ENCODE results near the gene NATD1. TPM values are rescaled to one million over a fixed set of nuclear protein-coding genes. Genes with fewer than 3 reads are reported as not detected.

The NATD1 gene
- polyA plus RNA-seq, 1 of the 3 experiments (the other 2 are of a cell fraction) = 3.9 TPM

GRCh38 chr17:21190078-21190477 is 63.1 kb downstream of the NATD1 start:
- DNase-seq = no peak
- no peak overlapping the region for H3K9ac ChIP-seq
- H3K4me3 ChIP-seq (ENCODE audit: low read depth in 2 of 2, low read length in 1 of 2) = no peak overlapping the region
- TF ChIP-seq JUND (IDR thresholded peaks at IDR 0.05) (no peak), GABPA (IDR thresholded peaks at IDR 0.05; ENCODE audit: low read depth) (no peak), ELF1 (IDR thresholded peaks at IDR 0.05) (no peak), NFIC (IDR thresholded peaks at IDR 0.05; ENCODE audit: borderline replicate concordance) (no peak), MAX (IDR thresholded peaks at IDR 0.05; ENCODE audit: low read depth) (no peak), FOXJ3 (CRISPR knock-in tag; IDR thresholded peaks at IDR 0.05) (no peak), USF1 (IDR thresholded peaks at IDR 0.05; ENCODE audit: borderline replicate concordance, low read depth) (no peak), TEAD4 (IDR thresholded peaks at IDR 0.05; ENCODE audit: borderline replicate concordance, insufficient read depth) (no peak), FOXM1 (IDR thresholded peaks at IDR 0.05; ENCODE audit: low read depth) (no peak), SMC3 (IDR thresholded peaks at IDR 0.05; ENCODE audit: low read depth, low read length) (no peak)
- TF ChIP-seq, protein P1, sequence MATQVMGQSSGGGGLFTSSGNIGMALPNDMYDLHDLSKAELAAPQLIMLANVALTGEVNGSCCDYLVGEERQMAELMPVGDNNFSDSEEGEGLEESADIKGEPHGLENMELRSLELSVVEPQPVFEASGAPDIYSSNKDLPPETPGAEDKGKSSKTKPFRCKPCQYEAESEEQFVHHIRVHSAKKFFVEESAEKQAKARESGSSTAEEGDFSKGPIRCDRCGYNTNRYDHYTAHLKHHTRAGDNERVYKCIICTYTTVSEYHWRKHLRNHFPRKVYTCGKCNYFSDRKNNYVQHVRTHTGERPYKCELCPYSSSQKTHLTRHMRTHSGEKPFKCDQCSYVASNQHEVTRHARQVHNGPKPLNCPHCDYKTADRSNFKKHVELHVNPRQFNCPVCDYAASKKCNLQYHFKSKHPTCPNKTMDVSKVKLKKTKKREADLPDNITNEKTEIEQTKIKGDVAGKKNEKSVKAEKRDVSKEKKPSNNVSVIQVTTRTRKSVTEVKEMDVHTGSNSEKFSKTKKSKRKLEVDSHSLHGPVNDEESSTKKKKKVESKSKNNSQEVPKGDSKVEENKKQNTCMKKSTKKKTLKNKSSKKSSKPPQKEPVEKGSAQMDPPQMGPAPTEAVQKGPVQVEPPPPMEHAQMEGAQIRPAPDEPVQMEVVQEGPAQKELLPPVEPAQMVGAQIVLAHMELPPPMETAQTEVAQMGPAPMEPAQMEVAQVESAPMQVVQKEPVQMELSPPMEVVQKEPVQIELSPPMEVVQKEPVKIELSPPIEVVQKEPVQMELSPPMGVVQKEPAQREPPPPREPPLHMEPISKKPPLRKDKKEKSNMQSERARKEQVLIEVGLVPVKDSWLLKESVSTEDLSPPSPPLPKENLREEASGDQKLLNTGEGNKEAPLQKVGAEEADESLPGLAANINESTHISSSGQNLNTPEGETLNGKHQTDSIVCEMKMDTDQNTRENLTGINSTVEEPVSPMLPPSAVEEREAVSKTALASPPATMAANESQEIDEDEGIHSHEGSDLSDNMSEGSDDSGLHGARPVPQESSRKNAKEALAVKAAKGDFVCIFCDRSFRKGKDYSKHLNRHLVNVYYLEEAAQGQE (IDR thresholded peaks at IDR 0.05; ENCODE audit: low read depth, low read length) = no peak
- TF ChIP-seq, protein P2, sequence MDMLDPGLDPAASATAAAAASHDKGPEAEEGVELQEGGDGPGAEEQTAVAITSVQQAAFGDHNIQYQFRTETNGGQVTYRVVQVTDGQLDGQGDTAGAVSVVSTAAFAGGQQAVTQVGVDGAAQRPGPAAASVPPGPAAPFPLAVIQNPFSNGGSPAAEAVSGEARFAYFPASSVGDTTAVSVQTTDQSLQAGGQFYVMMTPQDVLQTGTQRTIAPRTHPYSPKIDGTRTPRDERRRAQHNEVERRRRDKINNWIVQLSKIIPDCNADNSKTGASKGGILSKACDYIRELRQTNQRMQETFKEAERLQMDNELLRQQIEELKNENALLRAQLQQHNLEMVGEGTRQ (IDR thresholded peaks at IDR 0.05; ENCODE audit: borderline replicate concordance, low read depth, low read length) = no peak
- ChIA-PET CTCF (interaction anchor here (1.7 to 3.0 kb wide), 2 partner anchors 61 to 71 kb away, joined by 7 to 17 read pairs; no protein-coding TSS in a partner anchor), POLR2A (no interaction called here)
- no peaks in the 10 kb centered on the region for H3K27me3 ChIP-seq (ENCODE audit: insufficient read depth)
- no peaks in the 10 kb centered on the region for H4K20me1 ChIP-seq (ENCODE audit: insufficient read depth)
- 90% methylated on average over 6 of the region's 6 CpGs for WGBS (ENCODE audit: low lambda C conversion rate)
- H3K36me3 ChIP-seq (replicated peaks in 1 of 2; ENCODE audit: control insufficient read depth in 1 of 2, insufficient read depth in 2 of 2, low read length in 1 of 2) = peaks cover 1 to 3% of the 10 kb centered on the region in 2 experiments
- no peak overlapping the region for H3K4me2 ChIP-seq
- H3K4me1 ChIP-seq (ENCODE audit: control insufficient read depth in 1 of 2, insufficient read depth in 2 of 2, low read depth in 1 of 2, low read length in 1 of 2) = peaks cover 0 to 17% of the 10 kb centered on the region in 2 experiments; a peak in 1 of 4 replicates
- H3K79me2 ChIP-seq (ENCODE audit: insufficient read depth) = no peaks in the 10 kb centered on the region
- H3K27ac ChIP-seq (ENCODE audit: low read depth in 2 of 2, low read length in 1 of 2) = no peak overlapping the region
- H3F3A ChIP-seq (replicated peaks; ENCODE audit: insufficient read depth) = peaks cover 4% of the 10 kb centered on the region
- no peaks in the 10 kb centered on the region for H3K9me3 ChIP-seq
- no peak overlapping the region for H2AFZ ChIP-seq (ENCODE audit: low read depth)
- H3K9me2 ChIP-seq = no peaks in the 10 kb centered on the region

GRCh38 chr17:21189361-21189760 is 63.8 kb downstream of the NATD1 start:
- Histone ChIP-seq H3K4me3 (ENCODE audit: low read depth in 2 of 2, low read length in 1 of 2) (no peak overlapping the region), H3K9ac (no peak overlapping the region), H3K9me2 (no peaks in the 10 kb centered on the region), H3K9me3 (no peaks in the 10 kb centered on the region), H3K79me2 (ENCODE audit: insufficient read depth) (no peaks in the 10 kb centered on the region), H3K4me2 (no peak overlapping the region), H3K36me3 (replicated peaks in 1 of 2; ENCODE audit: control insufficient read depth in 1 of 2, insufficient read depth in 2 of 2, low read length in 1 of 2) (peaks cover 7% of the 10 kb centered on the region in 2 experiments), H3K4me1 (ENCODE audit: control insufficient read depth in 1 of 2, insufficient read depth in 2 of 2, low read depth in 1 of 2, low read length in 1 of 2) (peaks cover 0 to 12% of the 10 kb centered on the region in 2 experiments; a peak in 1 of 4 replicates), H3K27ac (ENCODE audit: low read depth in 2 of 2, low read length in 1 of 2) (no peak overlapping the region), H2AFZ (ENCODE audit: low read depth) (no peak overlapping the region), H3K27me3 (ENCODE audit: insufficient read depth) (no peaks in the 10 kb centered on the region), H4K20me1 (ENCODE audit: insufficient read depth) (no peaks in the 10 kb centered on the region), H3F3A (replicated peaks; ENCODE audit: insufficient read depth) (peaks cover 4% of the 10 kb centered on the region)
- CTCF ChIA-PET = interaction anchor here (1.7 to 3.0 kb wide), 2 partner anchors 60 to 70 kb away, joined by 7 to 17 read pairs; no protein-coding TSS in a partner anchor
- POLR2A ChIA-PET = no interaction called here
- WGBS (ENCODE audit: low lambda C conversion rate) = no CpG with 5 or more reads among the region's 4 CpGs
- DNase-seq = no peak
- no peak for TF ChIP-seq EP300 (IDR thresholded peaks at IDR 0.05; ENCODE audit: borderline replicate concordance in 1 of 2, low read depth in 1 of 2, low read length in 1 of 2)

Small RNAs within 50 kb of the gene (small RNA-seq; reads per million reads assigned to genes)
- 0 reads per million in 7 experiments for gene RN7SL426P

Other genes with a start within 250 kb of the NATD1 start
- 142 and 172 TPM in 2 replicates for gene USP22, start 210.4 kb downstream of the NATD1 start, polyA plus RNA-seq (2012; rRNA removed)
- gene DHRS7B, start 126.4 kb downstream of the NATD1 start, polyA plus RNA-seq (2012; rRNA removed) = 17.8 and 24.2 TPM in 2 replicates
- 43.8 and 52.3 TPM in 2 replicates for gene TMEM11, start 39.2 kb downstream of the NATD1 start, polyA plus RNA-seq (2012; rRNA removed)
- gene MAP2K3, start 31.3 kb upstream of the NATD1 start, polyA plus RNA-seq (2012; rRNA removed) = 21.2 and 30.0 TPM in 2 replicates
- gene KCNJ12, start 122.9 kb upstream of the NATD1 start, polyA plus RNA-seq (2012; rRNA removed) = 0.31 and 0.36 TPM in 2 replicates

All from SK-N-SH (cell line).